HG03442 (cell line): Measurements from ENCODE around the gene SRI.
"Not testable (repeated sequence)": the region's sequence is repeated elsewhere in the genome, so short reads cannot be mapped to it uniquely, and the experiment has no call there.

ENCODE experiments used
- ATAC-seq: cut with Tn5 transposase; IDR thresholded peaks from one replicate; pipeline ENCODE4 v1.9.1; 2021; ENCODE audit warnings: mild to moderate bottlenecking, moderate library complexity; ENCODE audit not compliant: unreplicated experiment

Gene SRI

GRCh38 chr7:88184848-88185304, 35.0 kb downstream of the SRI start:
- ATAC-seq = peak; percentile 93

- ATAC-seq = no peak
These were observed 36.8 kb downstream of the SRI start for GRCh38 chr7:88183051-88183450.

- no peak for ATAC-seq
These were observed 43.6 kb downstream of the SRI start for GRCh38 chr7:88176190-88176589.

DNA sequence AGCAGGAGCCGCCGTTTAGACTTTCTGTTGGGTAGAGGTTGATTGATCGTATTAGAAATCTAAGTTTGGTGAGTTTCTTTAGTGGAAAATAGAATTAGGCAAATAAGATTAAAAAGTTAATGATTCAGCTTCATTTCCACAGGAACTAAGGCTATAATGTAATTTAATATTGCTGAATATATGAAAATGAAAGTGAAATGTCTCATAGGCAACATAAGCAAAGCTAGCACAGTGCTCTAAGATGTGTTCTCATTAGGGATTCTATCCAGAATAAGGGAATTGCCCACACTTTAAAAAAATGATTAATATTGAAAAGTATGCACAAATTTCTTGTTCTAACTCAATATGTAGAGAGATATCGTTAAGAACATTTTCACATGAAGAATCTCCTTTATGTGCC, 47.0 kb downstream of the SRI start:
- ATAC-seq = no peak

GRCh38 chr7:88169717-88170320, 50.0 kb downstream of the SRI start:
- ATAC-seq = no peak

GRCh38 chr7:88167721-88168120, 52.1 kb downstream of the SRI start:
- ATAC-seq = no peak

DNA sequence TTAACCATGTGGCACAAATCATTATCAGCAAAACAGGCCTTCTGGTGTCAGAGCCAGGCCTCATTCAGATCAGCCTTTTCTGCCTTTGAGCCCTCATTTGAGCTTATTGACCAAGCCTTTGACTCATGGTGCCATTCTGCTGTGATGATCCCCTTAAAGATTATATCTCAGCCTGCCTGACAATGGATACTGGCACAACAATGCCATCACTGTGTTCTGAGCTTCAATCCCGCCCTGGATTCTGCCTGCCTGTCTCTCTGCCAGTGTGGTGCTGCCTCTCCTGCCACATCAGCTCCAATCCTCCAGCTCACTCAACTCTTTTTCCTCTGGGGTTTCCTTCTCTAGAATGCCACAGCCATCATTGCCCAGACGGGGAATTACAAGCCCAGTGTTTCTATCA, 52.6 kb downstream of the SRI start:
- ATAC-seq = no peak

DNA sequence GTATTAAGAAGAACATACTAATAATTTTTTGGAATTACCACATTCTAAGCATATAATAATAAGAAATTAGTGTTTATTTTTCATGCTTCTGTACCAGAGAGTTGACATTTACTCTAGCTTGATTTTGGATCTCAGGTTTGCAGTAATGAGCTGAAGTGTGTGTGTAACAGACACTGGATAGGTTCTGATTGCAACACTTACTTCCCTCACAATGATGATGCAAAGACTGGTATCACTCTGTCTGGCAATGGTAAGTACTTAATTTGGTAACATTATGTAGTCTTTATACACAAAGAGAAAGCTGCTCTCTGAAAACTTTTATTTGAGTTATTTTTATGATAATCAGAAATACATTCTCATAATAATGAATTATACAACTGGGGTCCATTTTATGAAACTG, 54.1 kb downstream of the SRI start:
- ATAC-seq = no peak

- ATAC-seq = not testable (repeated sequence)
These were observed 60.1 kb downstream of the SRI start for GRCh38 chr7:88159741-88160140.

- no peak for ATAC-seq
These were observed 63.5 kb downstream of the SRI start for GRCh38 chr7:88156356-88156755.

DNA sequence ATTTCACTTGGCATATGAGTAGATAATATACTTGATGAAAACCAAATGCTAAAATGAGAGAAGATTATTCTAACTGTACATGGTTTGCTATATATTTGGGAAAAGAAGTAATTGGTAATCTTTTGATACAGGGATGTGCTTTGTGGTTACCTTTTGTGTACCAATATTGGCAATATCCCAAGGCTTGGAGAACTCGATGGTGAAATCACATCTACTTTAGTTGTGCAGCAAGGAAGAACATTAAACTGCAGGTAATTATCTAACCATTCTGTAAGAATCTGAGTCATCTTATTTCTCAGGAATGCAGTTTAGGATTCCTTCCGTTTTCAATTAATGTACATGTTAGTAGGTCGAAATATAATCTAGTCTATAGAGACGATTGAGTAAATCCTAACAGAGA, 64.1 kb downstream of the SRI start:
- ATAC-seq = no peak
